ENCODE results near the gene USP28.

GRCh38 chr11:113888848-113889247 is 13.5 kb upstream of the USP28 start:
- TF ChIP-seq CTCF (IDR thresholded peaks at IDR 0.05; ENCODE audit: insufficient read depth, low read length): no peak
- TF ChIP-seq SPI1 (IDR thresholded peaks at IDR 0.05; ENCODE audit: borderline replicate concordance, low read depth): no peak
- TF ChIP-seq REST (IDR thresholded peaks at IDR 0.05; ENCODE audit: insufficient replicate concordance, low read depth): no peak
- no peak for TF ChIP-seq POLR2AphosphoS5 (IDR thresholded peaks at IDR 0.05; ENCODE audit: low read depth)

Data from HL-60 (cell line).